ENCODE data around the gene SIRPB2. TPM values are rescaled to one million over a fixed set of nuclear protein-coding genes. Genes with fewer than 3 reads are reported as not detected.

Gene SIRPB2
- total RNA-seq, 1 experiment from 2014 or later = not detected

GRCh38 chr20:1457992-1458391, 33.2 kb downstream of the SIRPB2 start:
- Histone ChIP-seq H2BK12ac (ENCODE audit: insufficient read length, low read depth, low read length) (no peak overlapping the region), H3K27me3 (ENCODE audit: insufficient read depth, low read length) (no peaks in the 10 kb centered on the region), H4K91ac (ENCODE audit: insufficient read length, low read depth, low read length) (no peak overlapping the region), H4K5ac (ENCODE audit: insufficient read length, low read depth, low read length) (no peak overlapping the region), H2BK120ac (ENCODE audit: low read depth, low read length, poor library complexity, severe bottlenecking) (no peak overlapping the region), H3K14ac (ENCODE audit: insufficient read depth, low read length) (no peak overlapping the region), H3K23me2 (ENCODE audit: insufficient read length, low read depth, low read length, poor library complexity, severe bottlenecking) (no peaks in the 10 kb centered on the region), H4K20me1 (ENCODE audit: control insufficient read depth, insufficient read depth, insufficient read length) (no peaks in the 10 kb centered on the region), H3K79me2 (ENCODE audit: insufficient read depth, low read length) (no peaks in the 10 kb centered on the region), H3K27ac (ENCODE audit: insufficient read length, low read depth, low read length) (no peak overlapping the region), H2BK15ac (ENCODE audit: low read depth, low read length) (no peak overlapping the region), H3K56ac (ENCODE audit: insufficient read length, low read depth, low read length) (no peak overlapping the region), H3K9ac (ENCODE audit: extremely low read depth, insufficient read length, low read length) (no peak overlapping the region), H2BK5ac (ENCODE audit: insufficient read length, low read length) (no peak overlapping the region), H4K8ac (replicated peaks; ENCODE audit: insufficient read length, low read depth, low read length) (no peak overlapping the region), H3K9me3 (ENCODE audit: control insufficient read depth, low read depth, low read length) (peaks cover 5% of the 10 kb centered on the region), H3T11ph (ENCODE audit: low read length) (no peak overlapping the region), H3K18ac (ENCODE audit: insufficient read length, low read depth, low read length) (no peak overlapping the region), H3K23ac (ENCODE audit: insufficient read length, low read depth, low read length) (no peak overlapping the region), H3K4ac (ENCODE audit: low read depth, low read length) (no peak overlapping the region), H2BK20ac (ENCODE audit: low read depth, low read length, poor library complexity, severe bottlenecking) (no peak overlapping the region), H2AK5ac (ENCODE audit: insufficient read length, low read length) (no peak overlapping the region), H2AFZ (ENCODE audit: low read length) (no peak overlapping the region), H3K4me2 (ENCODE audit: insufficient read depth, insufficient read length, low read length) (no peak overlapping the region), H3K79me1 (ENCODE audit: insufficient read depth, low read depth, low read length, poor library complexity, severe bottlenecking) (peaks cover 3% of the 10 kb centered on the region), H3K4me1 (ENCODE audit: insufficient read depth, low read length) (no peaks in the 10 kb centered on the region)
- DNase-seq = no peak
- no peak for TF ChIP-seq CTCF (conservative IDR thresholded peaks at IDR 0.05)
- Mint-ChIP-seq H3K27me3 (ENCODE audit: low read depth) (no peaks in the 10 kb centered on the region), H3K36me3 (ENCODE audit: insufficient read depth in 1 of 3, low read depth in 3 of 3) (peaks cover 32 to 58% (median 47%) of the 10 kb centered on the region in 3 experiments; a peak in 6 of 7 replicates), H3K9me3 (no peaks in the 10 kb centered on the region), H3K4me1 (no peaks in the 10 kb centered on the region), H3K4me3 (no peak overlapping the region), H3K27ac (no peak overlapping the region)
- no CpG with 5 or more reads among the region's 2 CpGs for WGBS (ENCODE audit: extremely low coverage, insufficient read length, low lambda C conversion rate)
